C1 segment of cervical spinal cord (tissue), 14 donors: ENCODE measurements around the gene CDRT15L2.
"Not testable (repeated sequence)": the region's sequence is repeated elsewhere in the genome, so short reads cannot be mapped to it uniquely, and the experiment has no call there.

ENCODE experiments used
- DNase-seq, 14 donors: peaks; one replicate each; lab custom pipeline; 2025; lab: John Stamatoyannopoulos, UW

Gene CDRT15L2

GRCh38 chr17:20579424-20579823 is at the start of gene CDRT15L2:
TSS of gene CDRT15L2 (plus strand) at chr17:20579724. CDS start at chr17:20579744, 20 bp downstream.
- not testable (repeated sequence) for DNase-seq

DNA sequence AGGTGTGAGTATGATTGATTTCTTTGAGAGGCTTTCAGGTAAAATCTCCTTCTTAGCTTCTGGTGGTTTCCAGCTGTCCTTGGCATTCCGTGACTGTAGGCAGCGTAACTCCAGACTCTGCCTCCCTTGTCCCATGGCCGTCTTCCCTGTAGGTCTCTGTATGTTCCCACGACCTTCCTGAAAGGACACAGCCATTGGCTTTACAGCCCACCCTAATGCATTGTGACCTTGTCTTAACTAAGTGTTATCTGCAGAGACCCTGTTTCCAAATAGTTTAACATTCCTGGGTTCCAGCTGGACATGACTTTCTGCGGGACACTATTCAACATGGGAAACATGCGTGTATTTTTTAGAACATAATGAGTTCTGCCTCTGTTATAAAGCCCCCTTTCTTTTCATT is 49.4 kb upstream of the CDRT15L2 start:
- not testable (repeated sequence) for DNase-seq

GRCh38 chr17:20532544-20533090 is 46.9 kb upstream of the CDRT15L2 start:
- DNase-seq = not testable (repeated sequence)

DNA sequence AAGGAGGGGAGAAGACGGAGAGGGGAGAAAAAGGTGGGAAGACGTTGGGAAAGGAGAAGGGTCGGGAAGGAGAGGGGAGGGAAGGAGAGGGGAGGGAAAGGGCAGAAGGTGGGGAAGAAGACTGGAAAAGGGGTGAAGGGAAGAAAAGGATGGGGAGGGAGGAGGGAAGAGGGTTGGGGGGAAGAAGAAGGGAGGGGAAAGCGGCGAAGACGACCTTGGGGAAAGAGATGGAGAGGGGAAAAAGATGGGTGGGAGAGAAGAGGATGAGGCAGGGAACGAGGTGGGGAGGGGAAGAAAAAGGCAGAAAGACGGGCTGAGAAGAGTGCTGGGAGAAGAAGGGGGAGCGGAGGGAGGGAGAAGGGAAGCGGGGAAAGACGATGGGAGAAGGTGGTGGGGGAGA is 46.3 kb upstream of the CDRT15L2 start:
- DNase-seq = not testable (repeated sequence)

DNA sequence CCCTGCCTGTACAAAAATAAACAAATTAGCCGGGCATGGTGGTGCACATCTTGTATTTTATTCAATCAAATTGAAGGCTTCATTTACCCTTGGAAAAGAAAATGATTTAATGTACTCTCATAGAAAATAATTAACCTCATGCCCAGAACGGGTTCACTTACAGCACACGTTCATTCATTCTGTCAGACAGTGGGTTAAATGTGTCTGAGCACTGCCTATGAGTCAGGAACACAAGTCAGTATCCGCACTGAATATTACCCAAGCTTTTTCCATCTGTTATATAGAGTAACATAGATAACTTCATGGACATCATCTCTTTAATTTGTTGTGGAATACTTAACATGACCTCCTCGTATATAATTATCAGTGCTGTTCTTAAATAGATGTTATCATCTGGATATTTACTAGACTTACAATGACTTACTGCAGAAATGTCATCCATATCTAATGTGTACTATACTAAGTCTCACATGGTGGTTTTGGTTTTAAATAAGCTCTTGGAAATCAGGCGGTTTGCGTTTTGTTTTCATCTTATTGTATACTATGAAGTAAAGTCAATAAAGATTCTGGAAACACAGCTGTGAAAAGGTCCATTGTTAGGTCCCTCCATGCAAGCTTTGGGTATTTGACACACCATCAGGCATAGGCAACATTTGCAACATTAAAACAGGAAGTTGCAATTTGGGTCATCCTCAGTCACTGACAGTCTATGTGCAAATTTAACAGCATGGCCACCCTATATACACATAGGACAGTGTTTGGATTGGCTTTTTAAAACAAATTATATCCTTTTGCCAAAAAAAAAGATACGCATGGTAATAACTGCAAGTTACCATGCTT is 44.6 kb upstream of the CDRT15L2 start:
- not testable (repeated sequence) for DNase-seq

DNA sequence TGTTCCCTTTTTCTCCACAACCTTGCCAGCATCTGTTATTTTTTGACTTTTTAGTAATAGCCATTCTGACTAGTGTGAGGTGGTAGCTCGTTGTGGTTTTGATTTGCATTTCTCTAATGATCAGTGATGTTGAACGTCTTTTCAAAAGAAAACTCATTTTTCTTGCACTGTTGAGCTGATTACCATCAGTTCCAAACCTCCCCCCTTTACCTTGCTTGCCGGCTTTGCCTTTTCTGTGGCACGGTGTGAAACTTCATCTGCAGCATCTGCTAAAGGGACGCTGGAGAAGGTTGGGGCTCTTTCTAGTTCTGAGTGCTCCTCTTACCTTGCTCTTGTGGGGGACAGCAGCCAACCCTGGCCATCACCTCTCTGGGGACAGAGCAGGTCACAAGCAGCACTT is 39.1 kb upstream of the CDRT15L2 start:
- DNase-seq = not testable (repeated sequence)

- DNase-seq = not testable (repeated sequence)
Observed at GRCh38 chr17:20540865-20541264, 38.7 kb upstream of the CDRT15L2 start.

- DNase-seq = not testable (repeated sequence)
Observed at GRCh38 chr17:20541853-20542546, 37.5 kb upstream of the CDRT15L2 start.

DNA sequence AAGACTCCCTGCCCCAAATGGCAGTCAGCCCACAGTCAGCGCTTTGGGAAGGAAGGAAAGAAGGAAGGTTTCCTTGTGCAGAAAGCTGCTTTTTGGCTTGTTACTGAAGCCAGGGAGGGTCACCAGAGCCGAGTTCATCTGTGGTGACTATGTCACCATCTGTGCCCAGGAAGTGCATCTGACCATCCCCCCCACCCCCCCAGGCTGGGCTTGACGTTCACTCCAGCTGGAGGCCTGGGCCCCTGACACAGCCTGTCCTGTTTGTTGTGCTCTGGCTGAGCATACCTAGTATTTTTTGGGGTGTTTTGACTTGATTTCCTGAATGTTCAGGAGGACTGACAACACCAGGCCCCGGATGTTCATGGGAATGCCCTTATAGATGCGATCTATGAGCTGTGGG is 31.6 kb upstream of the CDRT15L2 start:
- DNase-seq = peak in 1 of 14 donors; percentile 42

GRCh38 chr17:20552920-20553319 is 26.6 kb upstream of the CDRT15L2 start:
- DNase-seq = not testable (repeated sequence)

- not testable (repeated sequence) for DNase-seq
Observed at GRCh38 chr17:20554728-20555127, 24.8 kb upstream of the CDRT15L2 start.

DNA sequence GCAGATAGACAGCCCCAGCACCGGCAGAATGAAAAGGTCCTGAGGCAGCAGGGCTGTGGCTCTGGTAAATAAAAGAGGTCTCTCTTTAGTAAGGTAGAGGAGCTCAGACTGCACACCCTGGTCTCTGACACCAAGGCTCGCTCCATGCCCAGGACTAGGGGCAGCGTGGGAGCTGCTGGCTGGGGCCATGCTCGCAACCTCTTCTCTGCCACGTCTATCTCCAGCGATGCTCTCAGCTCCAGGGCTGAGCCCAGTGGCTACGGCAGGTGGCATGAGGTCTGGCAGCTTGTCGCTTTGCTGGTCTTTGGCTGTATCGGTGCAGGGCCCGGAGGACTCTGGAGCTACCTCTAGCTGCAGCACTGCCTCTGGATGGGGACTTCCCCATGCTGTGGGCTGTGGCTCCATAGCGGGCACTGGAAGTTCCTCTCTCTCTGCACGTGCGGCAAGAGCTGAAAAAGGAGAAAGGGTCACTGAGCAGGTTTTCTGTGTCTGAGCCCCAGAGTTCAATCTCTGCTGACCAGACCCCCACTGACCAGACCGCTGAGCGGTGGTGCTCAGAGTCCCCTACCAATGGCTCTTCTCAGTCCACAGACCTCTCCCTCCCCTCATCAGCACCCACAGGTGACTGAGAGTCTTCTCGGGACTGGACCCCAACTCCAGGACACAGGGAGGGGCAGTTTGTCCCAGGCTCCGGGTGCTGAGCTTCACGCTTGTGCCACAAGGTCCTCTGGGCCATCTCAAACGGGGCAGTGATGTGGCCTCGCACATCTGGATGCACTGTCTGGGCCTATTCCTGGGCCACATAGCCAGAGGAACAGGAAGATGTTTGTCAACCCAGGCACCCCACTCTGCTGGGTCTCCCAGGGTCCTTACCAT is 24.2 kb upstream of the CDRT15L2 start:
- not testable (repeated sequence) for DNase-seq

GRCh38 chr17:20558096-20558495 is 21.4 kb upstream of the CDRT15L2 start:
- not testable (repeated sequence) for DNase-seq

- not testable (repeated sequence) for DNase-seq
Observed at GRCh38 chr17:20559018-20559417, 20.5 kb upstream of the CDRT15L2 start.

- no peak for DNase-seq
Observed at GRCh38 chr17:20562587-20562986, 16.9 kb upstream of the CDRT15L2 start.

DNA sequence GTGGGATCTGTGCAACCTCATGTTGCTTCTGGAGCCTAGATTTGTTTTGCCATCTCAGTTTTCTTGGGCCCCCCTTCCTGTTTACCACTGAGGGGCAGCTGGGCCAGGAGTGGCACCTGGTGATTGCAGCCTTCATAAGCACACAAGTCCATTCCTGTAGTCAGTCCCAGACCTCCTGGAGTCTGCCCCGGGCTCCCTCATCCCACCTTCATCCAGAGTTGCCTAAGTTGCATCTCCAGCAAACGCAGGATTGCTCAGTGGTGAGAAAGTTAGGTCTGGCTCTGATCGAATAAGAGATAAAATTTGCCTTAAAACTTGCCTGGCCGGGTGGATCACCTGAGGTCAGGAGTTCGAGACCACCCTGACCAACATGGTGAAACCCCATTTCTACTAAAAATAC is 14.3 kb upstream of the CDRT15L2 start:
- DNase-seq = not testable (repeated sequence)

DNA sequence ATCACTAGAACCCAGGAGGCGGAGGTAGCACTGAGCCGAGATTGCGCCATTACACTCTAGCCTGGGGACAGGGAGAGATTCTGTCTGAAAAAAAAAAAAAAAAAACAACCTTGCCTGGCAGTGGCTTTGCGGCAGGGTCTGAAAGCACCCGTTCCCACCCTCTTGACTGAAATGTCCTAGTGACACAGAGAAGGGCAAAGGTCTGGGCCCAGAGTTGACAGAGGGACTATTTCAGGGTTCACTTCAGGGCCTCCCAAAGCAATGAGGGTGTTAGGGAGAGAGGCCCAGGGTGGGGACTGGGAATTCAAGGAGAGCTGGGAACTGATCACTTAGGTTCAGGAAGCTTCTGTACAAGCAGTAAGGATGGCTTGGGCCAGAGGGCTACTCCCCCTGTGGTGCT is 13.8 kb upstream of the CDRT15L2 start:
- no peak for DNase-seq

DNA sequence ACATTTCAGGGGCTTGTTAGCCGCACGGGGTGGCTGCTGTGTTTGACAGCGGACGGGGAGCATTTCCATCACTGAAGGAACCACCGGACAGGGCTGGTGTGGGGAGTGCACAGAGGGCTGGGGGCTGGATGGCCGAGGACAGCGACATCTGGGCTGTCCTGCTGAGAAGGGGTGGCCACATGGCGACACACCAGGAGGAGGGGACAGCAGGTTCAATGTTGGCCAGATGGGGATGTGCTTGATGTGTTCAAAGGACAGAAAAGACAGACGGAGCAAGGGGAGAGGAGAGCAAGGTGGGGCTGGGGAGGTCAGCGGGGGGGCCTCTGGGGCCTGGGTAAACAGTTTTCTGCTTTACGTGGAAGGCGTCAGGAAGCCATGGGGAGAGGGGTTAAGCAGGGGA is 12.8 kb upstream of the CDRT15L2 start:
- DNase-seq = not testable (repeated sequence)

DNA sequence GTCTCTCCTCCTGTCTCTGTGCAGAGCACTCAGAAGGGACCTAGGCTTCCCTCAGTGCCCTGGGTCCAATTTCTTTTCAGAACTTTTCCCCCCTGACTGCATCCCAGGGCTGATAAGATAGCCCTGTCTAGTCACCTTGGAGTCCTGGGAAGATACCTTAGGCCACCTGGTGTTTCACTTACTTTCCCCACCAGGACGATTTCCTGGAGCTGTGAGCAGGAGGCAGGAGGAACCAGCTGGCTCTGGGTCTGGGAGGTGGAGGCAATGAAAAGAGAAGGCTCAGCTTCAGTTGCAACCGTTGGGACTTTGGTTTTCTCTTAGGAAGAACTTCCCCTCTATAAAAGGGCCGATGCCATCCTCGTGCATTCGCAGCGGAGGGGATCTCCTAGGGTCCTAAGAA is 12.1 kb upstream of the CDRT15L2 start:
- not testable (repeated sequence) for DNase-seq

- DNase-seq = not testable (repeated sequence)
Observed at GRCh38 chr17:20568604-20569003, 10.9 kb upstream of the CDRT15L2 start.

GRCh38 chr17:20571653-20572052 is 7.9 kb upstream of the CDRT15L2 start:
- DNase-seq = not testable (repeated sequence)
